HG03439 (cell line): ENCODE measurements around the gene PTPN14.
"Not testable (repeated sequence)": the region's sequence is repeated elsewhere in the genome, so short reads cannot be mapped to it uniquely, and the experiment has no call there.

Experiments used
- ATAC-seq: cut with Tn5 transposase; IDR thresholded peaks from one replicate; pipeline ENCODE4 v1.9.1; 2021; ENCODE audit warnings: mild to moderate bottlenecking, moderate library complexity; ENCODE audit not compliant: unreplicated experiment

The PTPN14 gene

GRCh38 chr1:214542275-214543199 lies 8.9 kb downstream of the PTPN14 start:
- ATAC-seq, result no peak

- no peak for ATAC-seq
These were observed 9.7 kb downstream of the PTPN14 start for GRCh38 chr1:214541693-214542092.

GRCh38 chr1:214541206-214541605 lies 10.2 kb downstream of the PTPN14 start:
- no peak for ATAC-seq

DNA sequence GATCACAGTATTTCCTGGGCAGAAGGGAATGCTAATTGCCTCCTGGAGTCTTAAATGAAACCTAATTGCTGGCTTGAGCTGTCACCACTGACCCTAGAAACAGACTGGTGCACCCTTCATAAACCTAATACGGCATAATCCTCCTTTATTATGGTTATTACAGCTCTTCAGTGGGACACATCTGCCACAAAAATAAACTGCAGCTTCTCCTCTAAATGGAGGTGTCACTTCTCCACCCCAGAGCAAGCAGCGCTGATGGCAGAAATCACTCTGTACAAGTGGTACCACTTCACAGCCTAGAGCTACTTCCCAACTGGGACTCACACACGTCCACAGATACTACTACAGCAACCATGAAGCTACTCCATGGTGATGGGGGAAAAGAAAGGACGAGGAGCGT lies 11.1 kb downstream of the PTPN14 start:
- ATAC-seq, result no peak

DNA sequence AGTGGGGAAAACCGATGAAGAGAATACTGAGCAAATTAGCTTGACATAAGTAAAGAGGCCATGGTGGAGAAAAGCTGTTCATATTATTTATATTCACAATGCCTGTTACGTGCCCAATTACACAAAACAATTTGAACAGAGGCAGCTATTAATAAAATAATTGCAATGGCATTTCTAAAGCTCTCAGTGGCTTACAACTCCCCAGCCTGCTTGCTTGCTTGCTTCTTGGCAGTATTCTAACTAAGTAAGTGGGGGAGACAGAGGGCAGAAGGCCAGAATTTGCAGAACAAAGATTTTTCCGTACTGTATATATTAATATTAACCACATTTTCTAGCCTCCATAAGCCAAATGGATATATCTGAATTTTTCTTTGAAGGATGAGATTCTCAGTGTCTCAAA lies 12.9 kb downstream of the PTPN14 start:
- ATAC-seq, result no peak

DNA sequence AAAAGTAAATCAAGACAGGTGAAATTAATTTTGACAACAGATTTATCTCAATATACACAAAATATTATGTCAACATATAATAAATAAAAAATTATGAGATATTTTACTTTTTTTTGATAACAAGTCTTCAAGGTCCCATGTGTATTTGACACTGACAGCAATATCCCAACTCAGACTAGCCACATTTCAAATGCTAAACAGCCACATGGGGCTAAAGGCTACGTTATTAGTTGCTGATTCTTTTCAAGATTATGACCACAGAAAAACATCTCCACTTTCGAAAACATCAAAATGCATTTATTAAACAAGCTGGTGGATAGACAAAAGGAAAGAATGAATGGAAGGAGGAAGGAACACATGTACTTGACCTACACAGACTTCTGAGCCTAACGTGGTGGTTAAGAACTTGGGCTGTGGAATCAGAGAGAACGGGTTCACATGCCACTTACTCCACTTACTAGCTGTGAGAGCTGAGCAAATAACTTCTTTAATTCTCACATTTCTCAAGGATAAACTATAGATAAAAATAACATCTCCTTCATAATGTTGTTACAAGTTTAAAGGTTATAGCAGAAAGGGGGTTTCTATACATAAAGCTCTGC lies 13.4 kb downstream of the PTPN14 start:
- ATAC-seq, result no peak

- ATAC-seq, result no peak
These were observed 14.2 kb downstream of the PTPN14 start for GRCh38 chr1:214537219-214537618.

DNA sequence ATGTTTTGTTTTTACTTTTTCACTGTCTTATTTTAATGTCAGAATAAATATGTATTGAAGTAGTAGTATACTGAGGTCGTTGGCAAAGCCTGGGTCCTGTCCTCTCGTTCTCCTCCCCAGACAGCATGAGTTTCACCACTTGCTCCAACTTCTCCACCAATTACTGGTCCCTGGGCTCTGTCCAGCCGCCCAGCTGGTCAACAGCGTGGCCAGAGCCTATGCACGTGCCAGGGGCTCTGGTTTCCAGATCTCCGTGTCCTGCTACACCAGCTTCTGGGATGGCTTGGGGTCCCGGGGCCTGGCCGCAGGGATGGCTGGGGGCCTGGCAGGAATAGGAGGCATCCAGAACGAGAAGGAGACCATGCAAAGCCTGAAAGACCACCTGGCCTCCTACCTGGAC lies 19.3 kb downstream of the PTPN14 start:
- ATAC-seq, result no peak

- no peak for ATAC-seq
These were observed 25.8 kb downstream of the PTPN14 start for GRCh38 chr1:214525535-214526019.

- no peak for ATAC-seq
These were observed 26.6 kb downstream of the PTPN14 start for GRCh38 chr1:214524824-214525223.

GRCh38 chr1:214523124-214523824 lies 28.1 kb downstream of the PTPN14 start:
- no peak for ATAC-seq

- ATAC-seq, result not testable (repeated sequence)
These were observed 29.9 kb downstream of the PTPN14 start for GRCh38 chr1:214521458-214521857.

DNA sequence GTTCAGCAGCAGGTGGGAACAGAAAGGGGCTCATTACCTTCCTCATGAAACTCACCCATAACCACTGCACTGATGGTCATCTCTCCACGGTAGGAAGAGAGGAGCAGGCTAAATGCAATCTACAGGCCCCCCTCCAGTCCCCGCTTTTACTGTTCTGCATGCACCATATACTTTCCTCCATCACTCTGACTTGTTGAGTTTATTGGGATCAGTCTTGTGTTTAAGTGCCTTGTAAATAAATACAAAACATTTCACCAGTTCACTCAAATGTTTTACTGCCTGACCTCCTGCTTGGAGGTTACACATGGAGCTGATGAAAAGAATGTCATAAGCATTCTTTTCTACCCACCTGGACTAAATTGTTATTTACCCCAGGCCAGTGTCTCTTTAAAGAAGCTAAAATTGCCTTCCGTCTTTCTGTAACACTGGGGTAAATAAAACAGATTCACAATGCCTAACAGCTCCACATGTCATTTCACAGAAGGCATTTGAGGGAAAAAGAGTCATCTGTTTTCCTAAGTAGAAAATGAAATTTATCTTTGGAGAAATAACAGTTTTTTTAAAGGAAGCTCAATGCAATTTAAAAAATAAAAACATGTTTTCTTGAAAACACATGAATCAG lies 30.7 kb downstream of the PTPN14 start:
- no peak for ATAC-seq

- ATAC-seq, result no peak
These were observed 33.0 kb downstream of the PTPN14 start for GRCh38 chr1:214518361-214518760.

- ATAC-seq, result no peak
These were observed 34.7 kb downstream of the PTPN14 start for GRCh38 chr1:214516434-214517326.

DNA sequence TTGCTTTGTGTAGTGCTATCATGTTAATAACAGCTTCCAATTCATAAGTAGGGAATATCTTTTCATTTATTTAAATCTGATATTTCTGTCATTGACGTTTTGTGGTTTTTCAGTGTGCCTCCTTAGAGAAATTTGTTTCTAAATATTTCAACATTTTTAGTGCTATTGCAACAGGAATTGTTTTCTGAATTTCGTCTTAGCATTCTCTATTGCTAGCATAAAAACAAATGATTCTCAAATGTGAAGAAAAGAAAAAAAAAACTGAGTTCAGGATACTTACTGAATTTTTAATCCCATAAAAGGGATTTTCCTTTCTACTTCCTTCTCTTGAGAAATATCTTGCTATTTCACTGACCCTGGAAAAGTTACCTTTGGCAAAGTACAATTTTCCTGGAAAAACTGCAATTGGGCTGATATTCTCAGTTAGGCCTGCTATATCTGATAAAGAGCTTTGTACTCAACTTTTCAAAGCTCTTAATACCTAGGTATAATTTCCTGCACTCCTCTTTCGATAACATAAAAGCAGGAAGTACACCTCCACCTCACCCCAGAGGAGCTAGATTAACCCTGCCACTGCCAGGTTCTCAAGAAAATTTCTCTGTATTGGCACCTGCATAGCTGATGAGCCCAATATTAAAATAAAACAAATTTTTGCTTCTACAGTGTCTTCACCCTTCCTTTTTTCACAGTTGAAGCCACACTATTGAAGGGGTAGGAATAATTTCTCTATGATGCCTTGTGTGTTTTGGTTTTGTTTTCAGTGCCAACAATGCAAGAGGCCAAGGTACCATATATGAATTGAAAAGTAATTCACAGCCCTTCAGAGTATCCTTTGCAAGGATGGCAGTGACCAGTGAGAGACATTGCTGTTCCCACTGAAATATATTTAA lies 35.6 kb downstream of the PTPN14 start:
- ATAC-seq, result no peak

DNA sequence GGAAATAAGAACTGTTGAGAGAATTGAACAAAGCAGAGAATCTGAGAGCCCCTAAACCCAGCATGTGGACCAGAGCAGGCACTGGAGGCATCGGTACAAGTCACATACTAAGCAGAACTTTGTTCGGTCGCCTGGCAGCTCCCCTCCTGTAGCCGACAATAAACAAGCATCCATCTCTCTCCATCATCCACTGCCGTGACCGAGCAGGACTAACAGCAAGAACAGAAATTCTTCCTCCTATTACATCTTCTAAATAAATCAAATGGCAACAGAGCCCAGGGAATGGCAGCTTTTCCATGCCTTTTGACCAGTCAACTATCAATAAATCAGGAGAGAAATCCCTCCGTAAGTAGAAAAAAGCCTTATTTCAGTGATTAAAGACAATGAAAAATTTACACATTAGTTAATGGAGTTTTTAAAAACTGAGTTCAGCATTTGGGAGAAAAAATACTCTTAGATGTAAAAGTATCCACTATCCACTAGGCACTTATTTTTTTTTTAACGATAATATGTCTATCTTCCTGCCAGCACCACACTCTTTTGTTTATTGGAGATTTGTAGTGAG lies 36.5 kb downstream of the PTPN14 start:
- no peak for ATAC-seq

- no peak for ATAC-seq
These were observed 37.2 kb downstream of the PTPN14 start for GRCh38 chr1:214514032-214514818.
